ENCODE results near the gene CCDC171. TPM values are rescaled to one million over a fixed set of nuclear protein-coding genes. Genes with fewer than 3 reads are reported as not detected.

The CCDC171 gene
- total RNA-seq: 1 to 10 TPM in 1 of 2 donors, under 1 TPM in 1; 0.90 to 1.4 TPM

GRCh38 chr9:15552636-15553527, at the start of gene CCDC171:
Gene CCDC171, plus strand, starts transcription at chr9:15553043. Its CDS starts 11,046 bp downstream, at chr9:15564089.
- peak; percentile 90 for DNase-seq (ENCODE audit: low spot score)
- peak within 1 kb of the TSS; percentile 62 to 74 for H3K4me3 ChIP-seq

DNA sequence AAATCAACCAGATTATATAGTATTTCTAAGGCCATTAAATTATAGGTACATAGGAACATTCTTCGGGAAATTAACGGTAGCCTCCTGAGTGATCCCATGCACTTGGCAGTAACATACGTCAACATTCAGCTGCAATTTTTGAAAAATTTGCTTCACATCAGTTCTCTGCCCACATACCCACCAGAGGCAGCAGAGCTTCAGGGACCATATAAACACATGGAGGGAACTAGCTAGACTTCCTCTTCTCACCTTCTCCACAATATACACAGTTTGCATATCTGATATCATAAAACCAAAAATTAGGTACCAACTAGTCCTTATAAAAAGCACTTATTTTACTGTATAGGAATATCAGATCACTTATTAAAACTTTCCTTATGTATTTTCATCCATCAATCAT, 46.9 kb upstream of the CCDC171 start:
- H3K27ac ChIP-seq: no peak overlapping the region
- H3K4me1 ChIP-seq: peaks cover 0 to 12% of the 10 kb centered on the region in 2 donors
- no peak for TF ChIP-seq CTCF (IDR thresholded peaks at IDR 0.05)
- no peaks in the 10 kb centered on the region for H3K9me3 ChIP-seq
- peaks cover 22% of the 10 kb centered on the region for H3K36me3 ChIP-seq
- no peaks in the 10 kb centered on the region for H3K27me3 ChIP-seq
- H3K4me3 ChIP-seq: no peak overlapping the region
- no peak for DNase-seq (ENCODE audit: low spot score)

More at GRCh38 chr9:15552636-15553527, at the start of gene CCDC171:
- Histone ChIP-seq H3K9me3 (no peaks in the 10 kb centered on the region), H3K4me1 (peaks cover 0 to 13% of the 10 kb centered on the region in 2 donors), H3K36me3 (no peaks in the 10 kb centered on the region), H3K27ac (peak within 1 kb of the TSS; percentile 75 to 83), H3K27me3 (no peaks in the 10 kb centered on the region)
- no peak for TF ChIP-seq CTCF (IDR thresholded peaks at IDR 0.05)

DNA sequence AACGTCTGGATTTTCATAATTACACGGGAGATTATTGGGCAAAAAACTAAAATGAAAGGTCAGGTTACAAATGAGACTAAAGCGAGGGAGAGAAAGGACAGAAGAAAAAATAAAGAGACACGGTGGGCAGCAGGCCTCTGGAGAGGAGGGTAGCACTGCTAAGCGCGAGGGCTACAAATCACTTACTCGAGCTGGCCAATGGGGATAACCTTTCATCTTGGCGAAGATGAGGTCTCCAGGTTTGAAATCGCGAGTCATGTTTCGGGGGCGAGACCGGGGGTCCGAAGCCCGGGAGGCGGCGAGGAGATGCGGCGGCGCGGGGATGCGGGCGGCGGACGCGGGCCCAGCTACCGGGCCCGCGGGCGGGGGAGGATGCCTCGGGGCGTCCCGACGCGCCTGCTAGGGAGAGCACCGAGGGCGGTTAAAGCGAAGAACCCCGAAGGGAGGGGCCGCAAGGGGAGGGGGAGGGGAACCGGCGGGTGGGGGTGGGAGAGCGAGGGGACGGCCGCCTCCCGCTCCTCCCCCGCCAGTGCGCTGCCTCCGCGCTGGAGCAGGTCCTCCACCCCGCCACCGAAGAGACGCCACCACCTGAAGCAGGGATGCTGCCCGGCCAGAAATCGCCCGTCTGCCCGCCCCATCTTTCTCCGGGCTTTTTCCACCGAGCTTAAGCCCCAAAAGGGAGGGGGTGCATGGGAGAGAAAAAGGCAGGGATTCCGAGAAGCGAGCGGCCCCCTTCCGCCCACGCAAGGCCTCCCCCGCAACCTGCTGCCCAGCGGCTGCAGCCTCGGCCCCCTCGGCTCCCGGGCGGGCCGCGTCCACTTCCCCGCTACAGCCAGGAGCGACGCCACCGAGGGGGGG, 42.7 kb upstream of the CCDC171 start:
- peaks cover 19% of the 10 kb centered on the region for H3K36me3 ChIP-seq
- peak in 1 of 2 donors; percentile 7 for TF ChIP-seq CTCF (IDR thresholded peaks at IDR 0.05)
- H3K9me3 ChIP-seq: no peaks in the 10 kb centered on the region
- H3K4me1 ChIP-seq: peaks cover 0 to 20% of the 10 kb centered on the region in 2 donors
- H3K27me3 ChIP-seq: no peaks in the 10 kb centered on the region
- no peak for DNase-seq (ENCODE audit: low spot score)
- H3K27ac ChIP-seq: peak overlapping the region; percentile 93 to 94
- H3K4me3 ChIP-seq: peak overlapping the region; percentile 92 to 95

- Histone ChIP-seq H3K36me3 (peaks cover 13% of the 10 kb centered on the region), H3K4me3 (peak within 1 kb of the TSS; percentile 92 to 95), H3K4me1 (peaks cover 0 to 20% of the 10 kb centered on the region in 2 donors), H3K9me3 (no peaks in the 10 kb centered on the region), H3K27ac (peak within 1 kb of the TSS; percentile 93 to 94), H3K27me3 (no peaks in the 10 kb centered on the region)
- no peak for TF ChIP-seq CTCF (IDR thresholded peaks at IDR 0.05)
- DNase-seq (ENCODE audit: low spot score): peak; percentile 82
Observed at GRCh38 chr9:15510789-15511575, 41.9 kb upstream of the CCDC171 start, which contains the start of gene PSIP1. Gene PSIP1, minus strand, starts transcription at chr9:15510970. Its CDS starts 782 bp downstream, at chr9:15510188.

GRCh38 chr9:15512204-15512603, 40.6 kb upstream of the CCDC171 start:
- TF ChIP-seq CTCF (IDR thresholded peaks at IDR 0.05): no peak
- H3K36me3 ChIP-seq: peaks cover 2% of the 10 kb centered on the region
- no peaks in the 10 kb centered on the region for H3K9me3 ChIP-seq
- H3K27me3 ChIP-seq: no peaks in the 10 kb centered on the region
- no peak overlapping the region for H3K27ac ChIP-seq
- no peak overlapping the region for H3K4me3 ChIP-seq
- no peak for DNase-seq (ENCODE audit: low spot score)
- H3K4me1 ChIP-seq: peaks cover 0 to 20% of the 10 kb centered on the region in 2 donors

Data from right atrium auricular region (tissue), 2 donors.